Measurements from ENCODE around the gene ARHGAP6. TPM values are rescaled to one million over a fixed set of nuclear protein-coding genes. Genes with fewer than 3 reads are reported as not detected.

Gene ARHGAP6
- total and polyA plus RNA-seq, 9 donors: 14.1 to 32.9 (median 20.3) TPM

DNA sequence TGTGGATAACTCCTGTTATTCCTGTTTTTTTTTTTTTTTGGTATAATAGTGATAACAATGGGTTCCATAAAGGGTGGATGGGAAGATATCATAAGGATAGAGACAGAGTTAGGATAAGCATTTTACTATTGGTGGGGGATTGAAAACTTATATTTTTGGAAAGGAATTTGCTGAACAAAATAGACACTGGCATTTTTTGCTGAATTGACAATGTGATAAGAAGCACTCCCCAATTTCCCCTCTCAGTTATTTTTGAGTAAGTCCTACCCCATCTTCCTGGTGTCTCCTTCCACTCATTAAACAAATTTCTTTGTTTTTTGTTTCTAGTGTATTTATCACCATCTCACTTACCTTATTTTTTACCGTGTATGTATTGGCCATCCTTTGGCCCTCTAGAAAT, 316.7 kb downstream of the ARHGAP6 start:
- H3K27me3 ChIP-seq: no peaks in the 10 kb centered on the region
- H3K9me3 ChIP-seq: no peaks in the 10 kb centered on the region
- no peak overlapping the region for H3K4me3 ChIP-seq
- TF ChIP-seq POLR2A (IDR thresholded peaks at IDR 0.05) (no peak), EP300 (IDR thresholded peaks at IDR 0.05) (no peak)
- TF ChIP-seq, protein P1, sequence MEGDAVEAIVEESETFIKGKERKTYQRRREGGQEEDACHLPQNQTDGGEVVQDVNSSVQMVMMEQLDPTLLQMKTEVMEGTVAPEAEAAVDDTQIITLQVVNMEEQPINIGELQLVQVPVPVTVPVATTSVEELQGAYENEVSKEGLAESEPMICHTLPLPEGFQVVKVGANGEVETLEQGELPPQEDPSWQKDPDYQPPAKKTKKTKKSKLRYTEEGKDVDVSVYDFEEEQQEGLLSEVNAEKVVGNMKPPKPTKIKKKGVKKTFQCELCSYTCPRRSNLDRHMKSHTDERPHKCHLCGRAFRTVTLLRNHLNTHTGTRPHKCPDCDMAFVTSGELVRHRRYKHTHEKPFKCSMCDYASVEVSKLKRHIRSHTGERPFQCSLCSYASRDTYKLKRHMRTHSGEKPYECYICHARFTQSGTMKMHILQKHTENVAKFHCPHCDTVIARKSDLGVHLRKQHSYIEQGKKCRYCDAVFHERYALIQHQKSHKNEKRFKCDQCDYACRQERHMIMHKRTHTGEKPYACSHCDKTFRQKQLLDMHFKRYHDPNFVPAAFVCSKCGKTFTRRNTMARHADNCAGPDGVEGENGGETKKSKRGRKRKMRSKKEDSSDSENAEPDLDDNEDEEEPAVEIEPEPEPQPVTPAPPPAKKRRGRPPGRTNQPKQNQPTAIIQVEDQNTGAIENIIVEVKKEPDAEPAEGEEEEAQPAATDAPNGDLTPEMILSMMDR (IDR thresholded peaks at IDR 0.05): no peak
- H3K36me3 ChIP-seq: no peaks in the 10 kb centered on the region
- intact Hi-C loops (cut with DNase I): no loop called here
- 51 to 72% (median 55%) methylated on average over 1 of the region's 1 CpG for WGBS, 3 donors
- no peak overlapping the region for H3K27ac ChIP-seq
- H3K4me1 ChIP-seq (ENCODE audit: insufficient read depth): no peaks in the 10 kb centered on the region
- DNase-seq: no peak

DNA sequence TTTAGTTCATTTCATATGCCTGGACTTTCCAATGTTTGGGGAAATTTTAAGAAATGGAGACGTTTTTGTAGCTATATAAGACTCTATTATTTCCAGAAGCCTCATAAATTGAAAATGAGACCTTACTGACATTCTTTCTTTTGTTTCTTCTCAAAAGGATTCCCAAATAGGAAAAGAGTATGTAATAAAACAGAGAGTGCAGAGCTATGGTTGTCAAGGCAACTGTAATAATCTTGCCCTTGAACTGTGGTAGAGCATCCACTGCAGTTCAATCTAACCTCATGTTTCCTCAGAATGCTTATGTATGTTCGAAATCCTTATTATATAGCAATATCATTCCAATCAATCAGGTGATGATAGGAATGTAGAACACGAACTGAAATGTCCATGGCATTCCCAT, 318.4 kb downstream of the ARHGAP6 start:
- Histone ChIP-seq H3K27ac (no peak overlapping the region), H3K4me1 (ENCODE audit: insufficient read depth) (no peaks in the 10 kb centered on the region), H3K9me3 (no peaks in the 10 kb centered on the region), H3K27me3 (no peaks in the 10 kb centered on the region), H3K36me3 (no peaks in the 10 kb centered on the region), H3K4me3 (no peak overlapping the region)
- 32 to 37% (median 35%) methylated on average over 3 of the region's 3 CpGs for WGBS, 3 donors
- intact Hi-C loops (cut with DNase I): no loop called here
- DNase-seq: no peak
- TF ChIP-seq, protein P1 (IDR thresholded peaks at IDR 0.05): no peak
- no peak for TF ChIP-seq POLR2A (IDR thresholded peaks at IDR 0.05)
- no peak for TF ChIP-seq EP300 (IDR thresholded peaks at IDR 0.05)

GRCh38 chrX:11346121-11346682, 319.5 kb downstream of the ARHGAP6 start:
- H3K36me3 ChIP-seq: no peaks in the 10 kb centered on the region
- DNase-seq: no peak
- intact Hi-C loops (cut with DNase I): no loop called here
- no peak for TF ChIP-seq POLR2A (IDR thresholded peaks at IDR 0.05)
- no peak for TF ChIP-seq EP300 (IDR thresholded peaks at IDR 0.05)
- TF ChIP-seq, protein P1 (IDR thresholded peaks at IDR 0.05): no peak
- no peaks in the 10 kb centered on the region for H3K4me1 ChIP-seq (ENCODE audit: insufficient read depth)
- H3K4me3 ChIP-seq: no peak overlapping the region
- H3K27ac ChIP-seq: no peak overlapping the region
- H3K9me3 ChIP-seq: no peaks in the 10 kb centered on the region
- WGBS, 3 donors: 42 to 61% (median 50%) methylated on average over 2 of the region's 2 CpGs
- H3K27me3 ChIP-seq: no peaks in the 10 kb centered on the region

DNA sequence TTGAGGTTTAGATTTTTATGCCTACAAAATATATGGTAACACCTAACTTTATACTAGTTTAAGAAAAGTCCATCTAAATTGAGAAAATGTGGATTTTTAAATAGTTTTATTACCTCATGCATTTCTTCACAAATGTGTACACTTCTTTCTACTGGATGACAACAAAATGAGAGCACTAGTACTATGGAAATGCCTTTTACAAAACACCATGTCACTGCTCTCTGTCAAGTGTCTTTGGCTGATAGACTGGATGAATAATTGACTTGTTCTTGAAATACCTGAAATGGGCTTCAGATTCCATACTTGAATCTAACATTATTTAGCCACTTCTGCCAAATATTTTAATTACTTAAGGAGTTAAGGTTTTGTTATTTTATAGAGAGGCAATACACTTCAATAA, 323.0 kb downstream of the ARHGAP6 start:
- no peak for DNase-seq
- Histone ChIP-seq H3K9me3 (no peaks in the 10 kb centered on the region), H3K36me3 (no peaks in the 10 kb centered on the region), H3K4me3 (no peak overlapping the region), H3K4me1 (ENCODE audit: insufficient read depth) (no peaks in the 10 kb centered on the region), H3K27me3 (no peaks in the 10 kb centered on the region), H3K27ac (no peak overlapping the region)
- TF ChIP-seq EP300 (IDR thresholded peaks at IDR 0.05): no peak
- TF ChIP-seq, protein P1 (IDR thresholded peaks at IDR 0.05): no peak
- no peak for TF ChIP-seq POLR2A (IDR thresholded peaks at IDR 0.05)
- intact Hi-C loops (cut with DNase I): no loop called here

All from ovary (tissue), 9 donors.